NCI-H345 treated with DMSO at 0.1 percent for 48 hours (cell line): ENCODE data around the gene CENATAC.
"Not testable (repeated sequence)": the region's sequence is repeated elsewhere in the genome, so short reads cannot be mapped to it uniquely, and the experiment has no call there.

Source experiments
- DNase-seq: peaks from one replicate; lab custom pipeline; 2025; ENCODE audit not compliant: unreplicated experiment; lab: John Stamatoyannopoulos, UW

CENATAC gene

GRCh38 chr11:118997627-118998387 lies at the start of gene CENATAC:
Gene CENATAC, plus strand, starts transcription at chr11:118998138. Its CDS starts 60 bp downstream, at chr11:118998198.
- DNase-seq, result peak; percentile 90

GRCh38 chr11:118953265-118953664 lies 44.7 kb upstream of the CENATAC start:
- DNase-seq, result peak; percentile 48

GRCh38 chr11:118953976-118954375 lies 44.0 kb upstream of the CENATAC start:
- DNase-seq, result not testable (repeated sequence)

DNA sequence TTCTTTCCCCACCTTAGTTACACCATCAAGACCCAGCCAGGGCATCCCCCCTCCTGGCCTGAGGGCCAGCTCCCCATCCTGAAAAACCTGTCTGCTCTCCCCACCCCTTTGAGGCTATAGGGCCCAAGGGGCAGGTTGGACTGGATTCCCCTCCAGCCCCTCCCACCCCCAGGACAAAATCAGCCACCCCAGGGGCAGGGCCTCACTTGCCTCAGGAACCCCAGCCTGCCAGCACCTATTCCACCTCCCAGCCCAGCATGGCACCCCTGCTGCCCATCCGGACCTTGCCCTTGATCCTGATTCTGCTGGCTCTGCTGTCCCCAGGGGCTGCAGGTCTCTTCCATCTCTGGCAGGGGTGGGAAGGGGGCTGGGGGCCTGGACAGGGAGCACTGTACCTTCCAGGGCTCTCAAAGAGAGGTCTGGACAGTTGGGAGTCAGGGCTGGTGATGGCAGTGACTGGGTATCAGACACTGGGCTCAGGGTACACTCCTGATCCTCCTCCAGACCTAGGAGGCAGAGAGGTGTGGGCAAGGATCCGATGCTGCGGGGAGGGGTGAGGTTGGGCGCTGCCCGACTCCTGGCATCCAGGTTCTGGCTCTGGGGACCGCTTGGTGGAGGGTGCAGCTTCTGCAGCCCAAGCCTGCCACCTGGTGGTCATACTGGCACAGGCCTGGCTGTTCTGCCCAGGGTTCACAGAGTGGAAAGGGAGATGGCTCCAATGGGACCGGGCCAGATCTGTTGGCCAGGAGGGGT lies 41.7 kb upstream of the CENATAC start, which contains the start of gene UPK2:
TSS of gene UPK2 (plus strand) at position 205 of the 753 bp plus-strand sequence. CDS start at position 258, 53 bp downstream.
- DNase-seq, result peak; percentile 55

GRCh38 chr11:118956847-118957469 lies 41.0 kb upstream of the CENATAC start:
- DNase-seq, result no peak

- no peak for DNase-seq
These were observed 40.4 kb upstream of the CENATAC start for GRCh38 chr11:118957549-118957948.

GRCh38 chr11:118957968-118958367 lies 40.0 kb upstream of the CENATAC start:
- DNase-seq, result no peak

GRCh38 chr11:118958577-118958976 lies 39.4 kb upstream of the CENATAC start:
- DNase-seq, result no peak

- DNase-seq, result no peak
These were observed 36.7 kb upstream of the CENATAC start for GRCh38 chr11:118961189-118961588.

GRCh38 chr11:118961591-118961990 lies 36.3 kb upstream of the CENATAC start:
- no peak for DNase-seq

GRCh38 chr11:118969508-118969907 lies 28.4 kb upstream of the CENATAC start:
- not testable (repeated sequence) for DNase-seq

GRCh38 chr11:118971646-118972045 lies 26.3 kb upstream of the CENATAC start, which contains the start of gene FOXR1:
Gene FOXR1, plus strand, starts transcription at chr11:118971761. Its CDS starts 171 bp downstream, at chr11:118971932.
- DNase-seq, result no peak

- DNase-seq, result no peak
These were observed 24.0 kb upstream of the CENATAC start for GRCh38 chr11:118973985-118974384.

DNA sequence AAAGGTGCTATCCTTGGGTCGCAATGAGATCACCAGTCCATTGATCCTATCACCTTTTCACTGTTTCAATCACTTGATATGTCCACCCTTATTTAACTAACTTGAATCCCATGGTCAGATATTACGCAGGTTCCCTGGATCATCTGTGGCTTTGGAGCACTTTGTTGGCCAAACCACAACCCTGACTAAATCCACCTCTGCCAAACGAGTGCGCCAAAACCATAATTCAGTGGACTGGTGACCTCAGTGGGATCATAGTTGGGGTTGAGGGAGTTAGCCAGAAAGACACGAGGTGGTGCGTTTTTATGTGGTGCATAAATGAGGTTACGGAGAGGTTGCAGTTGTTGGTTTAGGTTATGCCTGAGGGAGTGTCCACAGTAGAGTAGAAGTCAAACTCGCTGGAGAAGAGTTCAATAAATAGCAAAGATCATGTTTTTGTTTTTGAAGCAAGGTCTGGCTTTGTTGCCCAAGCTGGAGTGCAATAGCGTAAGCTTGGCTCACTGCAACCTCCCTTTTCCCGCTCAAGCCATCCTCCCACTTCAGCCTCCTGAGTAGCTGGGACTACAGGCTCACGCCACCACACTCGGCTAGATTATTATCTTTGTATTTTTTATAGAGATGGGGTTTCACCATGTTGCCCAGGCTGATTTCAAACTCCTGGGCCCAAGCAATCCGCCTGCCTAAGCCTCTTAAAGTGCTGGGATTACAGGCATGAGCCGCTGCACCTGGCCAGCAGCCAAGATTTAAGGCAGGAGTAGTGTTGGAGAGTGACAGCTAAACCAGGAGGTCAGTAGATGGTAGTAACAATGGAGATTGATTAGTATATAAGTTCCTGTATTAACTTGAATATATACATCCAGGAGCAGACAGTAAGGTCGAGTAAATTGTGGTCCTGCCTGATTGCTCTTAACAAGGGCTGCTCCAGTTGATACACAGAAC lies 21.9 kb upstream of the CENATAC start:
- no peak for DNase-seq

GRCh38 chr11:118979434-118979833 lies 18.5 kb upstream of the CENATAC start:
- no peak for DNase-seq

GRCh38 chr11:118980191-118980881 lies 17.6 kb upstream of the CENATAC start:
- DNase-seq, result no peak

DNA sequence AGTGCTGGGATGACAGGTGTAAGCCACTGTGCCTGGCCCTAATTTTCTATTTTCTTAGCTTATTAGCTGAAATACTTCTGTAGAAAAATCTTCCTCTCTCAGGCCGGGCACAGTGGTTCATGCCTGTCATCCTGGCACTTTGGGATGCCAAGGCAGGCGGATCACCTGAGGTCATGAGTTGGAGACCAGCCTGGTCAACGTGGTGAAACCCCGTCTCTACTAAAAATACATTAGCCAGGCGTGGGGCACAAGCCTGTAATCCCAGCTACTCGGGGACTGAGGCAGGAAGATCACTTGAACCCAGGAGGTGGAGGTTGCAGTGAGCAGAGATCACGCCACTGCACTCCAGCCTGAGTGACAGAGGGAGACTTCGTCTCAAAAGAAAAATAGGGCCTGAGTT lies 13.6 kb upstream of the CENATAC start:
- DNase-seq, result not testable (repeated sequence)

- no peak for DNase-seq
These were observed 13.1 kb upstream of the CENATAC start for GRCh38 chr11:118984825-118985224.

DNA sequence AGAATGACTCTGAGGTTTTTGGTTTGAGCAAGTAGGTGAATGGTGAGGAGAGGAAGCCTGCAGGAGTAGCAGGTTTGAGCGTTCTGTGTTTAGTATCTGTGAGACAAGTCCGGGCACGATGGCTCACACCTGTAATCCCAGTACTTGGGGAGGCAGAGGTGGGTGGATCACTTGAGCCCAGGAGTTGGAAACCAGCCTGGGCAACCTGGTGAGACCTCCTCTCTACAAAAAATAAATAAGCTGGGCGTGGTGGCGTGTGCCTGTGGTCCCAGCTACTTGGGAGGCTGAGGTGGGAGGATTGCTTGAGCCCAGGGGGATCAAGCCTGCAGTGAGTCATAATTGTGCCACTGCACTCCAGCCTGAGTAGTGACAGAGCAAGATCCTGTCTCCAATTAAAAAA lies 9.7 kb upstream of the CENATAC start:
- DNase-seq, result peak; percentile 72
